Measurements from ENCODE around the gene TSPAN4.

DNA sequence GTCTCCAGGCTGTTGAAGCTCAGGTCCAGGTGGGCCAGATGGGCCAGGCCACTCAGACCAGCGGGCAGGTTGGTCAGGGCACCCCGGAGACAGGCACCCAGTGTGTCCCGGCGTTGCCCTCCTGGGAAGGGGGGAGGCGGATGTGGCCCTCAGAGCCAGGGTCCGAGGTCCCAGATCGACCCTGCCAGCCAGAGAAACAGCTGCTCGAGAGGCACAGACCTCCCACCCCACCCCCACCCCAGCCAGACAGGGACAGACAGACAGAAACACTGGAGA is 39.2 kb upstream of the TSPAN4 start:
- TF ChIP-seq, protein P1, sequence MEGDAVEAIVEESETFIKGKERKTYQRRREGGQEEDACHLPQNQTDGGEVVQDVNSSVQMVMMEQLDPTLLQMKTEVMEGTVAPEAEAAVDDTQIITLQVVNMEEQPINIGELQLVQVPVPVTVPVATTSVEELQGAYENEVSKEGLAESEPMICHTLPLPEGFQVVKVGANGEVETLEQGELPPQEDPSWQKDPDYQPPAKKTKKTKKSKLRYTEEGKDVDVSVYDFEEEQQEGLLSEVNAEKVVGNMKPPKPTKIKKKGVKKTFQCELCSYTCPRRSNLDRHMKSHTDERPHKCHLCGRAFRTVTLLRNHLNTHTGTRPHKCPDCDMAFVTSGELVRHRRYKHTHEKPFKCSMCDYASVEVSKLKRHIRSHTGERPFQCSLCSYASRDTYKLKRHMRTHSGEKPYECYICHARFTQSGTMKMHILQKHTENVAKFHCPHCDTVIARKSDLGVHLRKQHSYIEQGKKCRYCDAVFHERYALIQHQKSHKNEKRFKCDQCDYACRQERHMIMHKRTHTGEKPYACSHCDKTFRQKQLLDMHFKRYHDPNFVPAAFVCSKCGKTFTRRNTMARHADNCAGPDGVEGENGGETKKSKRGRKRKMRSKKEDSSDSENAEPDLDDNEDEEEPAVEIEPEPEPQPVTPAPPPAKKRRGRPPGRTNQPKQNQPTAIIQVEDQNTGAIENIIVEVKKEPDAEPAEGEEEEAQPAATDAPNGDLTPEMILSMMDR (IDR thresholded peaks at IDR 0.05): no peak
- no peak for TF ChIP-seq EP300 (IDR thresholded peaks at IDR 0.05)

All from esophagus muscularis mucosa (tissue), 3 donors.